CD4-positive, alpha-beta T cell (primary cell): ENCODE results near the gene USP8. TPM values are rescaled to one million over a fixed set of nuclear protein-coding genes. Genes with fewer than 3 reads are reported as not detected.
A peak's percentile ranks its signal among the peaks of the same experiment; 100 is the strongest.

Experiments
- ATAC-seq: fragments of 200-7000 bp; cut with Tn5 transposase; one replicate; pipeline ENCODE4 v1.10.0; 2022; ENCODE audit warnings: mild to moderate bottlenecking; ENCODE audit not compliant: poor library complexity
- CTCF ChIA-PET: fragments of 350-600 bp; sonication (Branson Sonifier 250); formaldehyde crosslinking; loops from one replicate; lab custom pipeline; 2021; ENCODE audit warnings: antibody characterized with exemption, inconsistent platforms; lab: Charles Lee
- POLR2A ChIA-PET: fragments of 350-600 bp; sonication (Branson Sonifier 250); formaldehyde crosslinking; loops from one replicate; lab custom pipeline; 2021; ENCODE audit warnings: antibody characterized with exemption, inconsistent platforms; lab: Charles Lee
- DNase-seq, 14 experiments: peaks; one replicate each; pipeline ENCODE4 v3.0.0-alpha.2; 2013 to 2020; ENCODE audit warnings: mixed read lengths in 2 of 14
- H3K27ac ChIP-seq, 2 donors: one replicate each; pipeline versions ENCODE4 v1.5.1 to v1.7.0; 2013; ENCODE audit warnings: low read length in 2 of 2, low read depth in 1 of 2, mild to moderate bottlenecking in 1 of 2
- H3K27me3 ChIP-seq, 2 experiments: 1 replicate in 1 of 2; 2 replicates in 1 of 2; pipeline versions ENCODE4 v1.6.1 to v1.7.0; 2013; ENCODE audit warnings: low read length in 2 of 2, control low read depth in 1 of 2, mild to moderate bottlenecking in 1 of 2, moderate library complexity in 1 of 2; ENCODE audit not compliant: insufficient read depth in 2 of 2, control insufficient read depth in 1 of 2
- H3K36me3 ChIP-seq: one replicate; pipeline ENCODE4 v1.6.1; 2013; ENCODE audit warnings: low read length, control low read depth; ENCODE audit not compliant: insufficient read depth
- H3K4me1 ChIP-seq: one replicate; pipeline ENCODE4 v1.6.1; 2013; ENCODE audit warnings: low read length, control low read depth; ENCODE audit not compliant: insufficient read depth
- H3K4me3 ChIP-seq: one replicate; pipeline ENCODE4 v1.5.1; 2013; ENCODE audit warnings: mild to moderate bottlenecking, low read length, moderate library complexity
- H3K9me3 ChIP-seq, 2 experiments: 1 replicate in 1 of 2; 2 replicates in 1 of 2; pipeline versions ENCODE4 v1.6.1 to v1.7.0; 2013; ENCODE audit warnings: low read length in 2 of 2, mild to moderate bottlenecking in 2 of 2, control low read depth in 1 of 2, moderate library complexity in 1 of 2; ENCODE audit not compliant: control insufficient read depth in 1 of 2, insufficient read depth in 1 of 2
- H3K27ac Mint-ChIP-seq: one replicate; pipeline ENCODE4 v1.8.0; 2020; ENCODE audit warnings: mixed read lengths
- H3K27me3 Mint-ChIP-seq: one replicate; pipeline ENCODE4 v1.8.0; 2021; ENCODE audit warnings: mixed read lengths
- H3K36me3 Mint-ChIP-seq: one replicate; pipeline ENCODE4 v1.8.0; 2021; ENCODE audit warnings: low read depth, mixed read lengths
- H3K4me1 Mint-ChIP-seq: one replicate; pipeline ENCODE4 v1.8.0; 2021; ENCODE audit warnings: low read depth, mixed read lengths
- H3K4me3 Mint-ChIP-seq: one replicate; pipeline ENCODE4 v1.8.0; 2020; ENCODE audit warnings: mild to moderate bottlenecking, mixed read lengths
- H3K9me3 Mint-ChIP-seq: one replicate; pipeline ENCODE4 v1.8.0; 2020; ENCODE audit warnings: mixed read lengths
- CTCF ChIP-seq: fragments of 200-600 bp; IDR thresholded peaks from one replicate; pipeline ENCODE4 v1.8.0; 2022; ENCODE audit warnings: antibody characterized with exemption, mild to moderate bottlenecking
- intact Hi-C, 2 experiments: fragments of 100-400 bp; cut with DNase I in 1 of 2; cut with micrococcal nuclease in 1 of 2; formaldehyde crosslinking; loops; one replicate each; pipeline versions ENCODE4 v1.15.1 to v1.9.0; 2023 to 2025; cut with DNase I, micrococcal nuclease
- total RNA-seq, 174 experiments: library from RNA in 2 of 174; stranded (reverse) in 2 of 174; gene quantifications; one replicate each; pipeline ENCODE4 v1.2.3 and lab custom pipeline; 2021 to 2026

Gene USP8
- total RNA-seq, 2 experiments from 2014 or later = 48.9 to 50.0 TPM

GRCh38 chr15:50476143-50476542 lies 51.9 kb downstream of the USP8 start:
- CTCF ChIA-PET = no interaction called here
- no peaks in the 10 kb centered on the region for H3K27me3 Mint-ChIP-seq
- no peaks in the 10 kb centered on the region for H3K4me1 Mint-ChIP-seq

GRCh38 chr15:50484781-50485180 lies 60.6 kb downstream of the USP8 start:
- Histone ChIP-seq H3K27me3 (no peaks in the 10 kb centered on the region), H3K27ac (no peak overlapping the region), H3K9me3 (no peaks in the 10 kb centered on the region), H3K4me3 (no peak overlapping the region), H3K36me3 (peaks cover 52% of the 10 kb centered on the region), H3K4me1 (no peaks in the 10 kb centered on the region)
- no peaks in the 10 kb centered on the region for H3K4me1 Mint-ChIP-seq
- ATAC-seq = no peak
- intact Hi-C loops = no loop called here
- H3K27ac Mint-ChIP-seq = peak overlapping the region; percentile 8
- peaks cover 89% of the 10 kb centered on the region for H3K36me3 Mint-ChIP-seq
- CTCF ChIA-PET = interaction anchor here (0.7 kb wide), 1 partner anchor 20 kb away, joined by 3 read pairs; no protein-coding TSS in a partner anchor
- DNase-seq = no peak
- TF ChIP-seq CTCF = no peak
- no peaks in the 10 kb centered on the region for H3K9me3 Mint-ChIP-seq
- no peaks in the 10 kb centered on the region for H3K27me3 Mint-ChIP-seq
- no peak overlapping the region for H3K4me3 Mint-ChIP-seq
- POLR2A ChIA-PET = no interaction called here

More at GRCh38 chr15:50476143-50476542, 51.9 kb downstream of the USP8 start:
- Mint-ChIP-seq H3K36me3 (peaks cover 78% of the 10 kb centered on the region), H3K27ac (no peak overlapping the region), H3K9me3 (no peaks in the 10 kb centered on the region), H3K4me3 (no peak overlapping the region)
- Histone ChIP-seq H3K27ac (no peak overlapping the region), H3K36me3 (peaks cover 71% of the 10 kb centered on the region), H3K4me1 (no peaks in the 10 kb centered on the region), H3K27me3 (no peaks in the 10 kb centered on the region), H3K9me3 (no peaks in the 10 kb centered on the region), H3K4me3 (no peak overlapping the region)
- ATAC-seq (no peak), DNase-seq (no peak)
- POLR2A ChIA-PET = no interaction called here
- TF ChIP-seq CTCF = no peak
- intact Hi-C loops = no loop called here

GRCh38 chr15:50485389-50485788 lies 61.2 kb downstream of the USP8 start:
- Mint-ChIP-seq H3K27ac (no peak overlapping the region), H3K4me1 (no peaks in the 10 kb centered on the region), H3K9me3 (no peaks in the 10 kb centered on the region), H3K27me3 (no peaks in the 10 kb centered on the region), H3K36me3 (peaks cover 89% of the 10 kb centered on the region), H3K4me3 (no peak overlapping the region)
- no peak overlapping the region for H3K4me3 ChIP-seq
- ATAC-seq = no peak
- no peaks in the 10 kb centered on the region for H3K9me3 ChIP-seq
- intact Hi-C loops = no loop called here
- no peaks in the 10 kb centered on the region for H3K27me3 ChIP-seq
- H3K27ac ChIP-seq = no peak overlapping the region
- TF ChIP-seq CTCF = no peak
- no peaks in the 10 kb centered on the region for H3K4me1 ChIP-seq
- POLR2A ChIA-PET = no interaction called here
- CTCF ChIA-PET = interaction anchor here (0.7 kb wide), 1 partner anchor 20 kb away, joined by 3 read pairs; no protein-coding TSS in a partner anchor
- no peak for DNase-seq
- H3K36me3 ChIP-seq = peaks cover 54% of the 10 kb centered on the region
